OCI-LY7 (cell line): ENCODE results near the gene PRR35. TPM values are rescaled to one million over a fixed set of nuclear protein-coding genes. Genes with fewer than 3 reads are reported as not detected.

ENCODE experiments used
- BruUV-seq: library from RNA; stranded (reverse); fragments of 400-500 nt; replicated peaks from 2 replicates; lab custom pipeline; 2021; lab: Mats Ljungman, UMichigan
- CTCF ChIA-PET: fragments of 300-600 bp; sonication (Branson Sonifier 250); formaldehyde crosslinking; loops from one replicate; lab custom pipeline; 2022; ENCODE audit warnings: antibody characterized with exemption; ENCODE audit not compliant: unreplicated experiment; lab: Charles Lee
- POLR2A ChIA-PET: fragments of 300-600 bp; sonication (Branson Sonifier 250); formaldehyde crosslinking; loops from one replicate; lab custom pipeline; 2022; ENCODE audit warnings: antibody characterized with exemption; lab: Charles Lee
- DNase-seq: peaks from one replicate; pipeline ENCODE4 v3.0.0-alpha.2; 2015; ENCODE audit warnings: low spot score
- H2AFZ ChIP-seq: fragments of 200-600 bp; sonication (generic), shearing (Covaris generic); 2 replicates; pipeline ENCODE4 v1.6.1; 2014; ENCODE audit warnings: mild to moderate bottlenecking, antibody characterized with exemption, low read length, moderate library complexity
- H3K27ac ChIP-seq: fragments of 200-600 bp; sonication (generic); 2 replicates; pipeline ENCODE4 v1.5.1; 2014; ENCODE audit warnings: mixed run types, low read depth, mild to moderate bottlenecking, moderate library complexity, low read length, inconsistent platforms; ENCODE audit not compliant: poor library complexity, severe bottlenecking
- H3K36me3 ChIP-seq: fragments of 200-600 bp; sonication (generic); 2 replicates; pipeline ENCODE4 v1.6.1; 2014; ENCODE audit warnings: mild to moderate bottlenecking, antibody characterized with exemption, low read length, moderate library complexity, mixed read lengths; ENCODE audit not compliant: insufficient read depth
- H3K4me1 ChIP-seq: fragments of 200-600 bp; sonication (generic); 2 replicates; pipeline ENCODE4 v1.5.1; 2014; ENCODE audit warnings: mild to moderate bottlenecking, low read length; ENCODE audit not compliant: insufficient read depth, poor library complexity, severe bottlenecking
- H3K4me2 ChIP-seq: fragments of 200-600 bp; sonication (generic); 2 replicates; pipeline ENCODE4 v1.6.1; 2014; ENCODE audit warnings: mild to moderate bottlenecking, low read length
- H3K4me3 ChIP-seq: fragments of 200-600 bp; sonication (generic); 2 replicates; pipeline ENCODE4 v1.5.1; 2014; ENCODE audit warnings: mild to moderate bottlenecking, low read depth, low read length; ENCODE audit not compliant: poor library complexity, severe bottlenecking
- H3K79me2 ChIP-seq: fragments of 200-600 bp; sonication (generic); 2 replicates; pipeline ENCODE4 v1.6.1; 2016; ENCODE audit warnings: low read depth, mild to moderate bottlenecking, low read length, moderate library complexity, mixed read lengths; ENCODE audit not compliant: insufficient read depth
- H3K9me2 ChIP-seq: fragments of 200-600 bp; sonication (generic); 2 replicates; pipeline ENCODE4 v1.6.1; 2016; ENCODE audit warnings: mild to moderate bottlenecking, low read length, mixed read lengths; ENCODE audit not compliant: insufficient read depth
- H3K9me3 ChIP-seq: fragments of 200-600 bp; sonication (generic); 2 replicates; pipeline ENCODE4 v1.6.1; 2014; ENCODE audit warnings: mild to moderate bottlenecking, mixed run types, low read length, mixed read lengths
- H4K20me1 ChIP-seq: fragments of 200-600 bp; sonication (generic); 2 replicates; pipeline ENCODE4 v1.6.1; 2014; ENCODE audit warnings: mild to moderate bottlenecking, antibody characterized with exemption, low read length, moderate library complexity, mixed read lengths; ENCODE audit not compliant: insufficient read depth
- CTCF ChIP-seq: fragments of 200-600 bp; sonication (generic); conservative IDR thresholded peaks from 2 replicates; pipeline ENCODE4 v1.5.1; 2014; ENCODE audit warnings: mild to moderate bottlenecking, antibody characterized with exemption, low read length, moderate library complexity, mixed read lengths
- EZH2phosphoT487 ChIP-seq: fragments of 200-600 bp; sonication (generic); IDR thresholded peaks from 2 replicates; pipeline ENCODE4 v1.6.1; 2018; ENCODE audit warnings: low read depth, borderline replicate concordance, mild to moderate bottlenecking, mixed run types, antibody characterized with exemption, low read length, moderate library complexity, mixed read lengths
- intact Hi-C: fragments of 100-400 bp; cut with micrococcal nuclease; formaldehyde crosslinking; loops from one replicate; pipeline ENCODE4 v1.10.0; 2022; ENCODE audit not compliant: unreplicated experiment
- total RNA-seq, 2 experiments: library from RNA; depleted of rRNA in 1 of 2; stranded (reverse); fragments of >200 nt in 1 of 2; shearing (Covaris generic) in 1 of 2; gene quantifications; 2 replicates each; pipeline ENCODE4 v1.2.3, GENCODE V29; 2014 to 2022

The PRR35 gene
- total RNA-seq, 2 experiments from 2014 or later, result not detected

GRCh38 chr16:524274-525040 is 35.7 kb upstream of the PRR35 start:
- POLR2A ChIA-PET, result no interaction called here
- H3K36me3 ChIP-seq, result peaks cover 4% of the 10 kb centered on the region; the same call in 1 of the 2 replicates
- H3K27ac ChIP-seq, result no peak overlapping the region
- DNase-seq, result no peak
- H3K79me2 ChIP-seq, result peaks cover 18% of the 10 kb centered on the region
- intact Hi-C loops, result no loop called here
- TF ChIP-seq CTCF (no peak), EZH2phosphoT487 (no peak)
- H2AFZ ChIP-seq, result no peak overlapping the region
- no peaks in the 10 kb centered on the region for H3K9me2 ChIP-seq
- no peak overlapping the region for H3K4me3 ChIP-seq
- CTCF ChIA-PET, result no interaction called here
- no TSS peak for BruUV-seq
- no peak overlapping the region for H3K4me2 ChIP-seq
- peaks cover 22% of the 10 kb centered on the region for H3K4me1 ChIP-seq
- H3K9me3 ChIP-seq, result no peaks in the 10 kb centered on the region
- no peaks in the 10 kb centered on the region for H4K20me1 ChIP-seq

GRCh38 chr16:525123-525519 is 35.1 kb upstream of the PRR35 start:
- no peak overlapping the region for H3K27ac ChIP-seq
- H3K4me1 ChIP-seq, result peaks cover 24% of the 10 kb centered on the region
- no peak for TF ChIP-seq CTCF
- no peak for TF ChIP-seq EZH2phosphoT487
- ChIA-PET CTCF (no interaction called here), POLR2A (no interaction called here)
- H3K4me3 ChIP-seq, result no peak overlapping the region
- BruUV-seq, result no TSS peak
- peaks cover 25% of the 10 kb centered on the region for H3K79me2 ChIP-seq
- H3K9me2 ChIP-seq, result no peaks in the 10 kb centered on the region
- intact Hi-C loops, result no loop called here
- H3K36me3 ChIP-seq, result peaks cover 11% of the 10 kb centered on the region; the same call in 1 of the 2 replicates
- H2AFZ ChIP-seq, result no peak overlapping the region
- peak overlapping the region; percentile 90 for H3K4me2 ChIP-seq
- DNase-seq, result peak; percentile 11
- no peaks in the 10 kb centered on the region for H4K20me1 ChIP-seq
- no peaks in the 10 kb centered on the region for H3K9me3 ChIP-seq

- H3K4me3 ChIP-seq, result peak overlapping the region; percentile 76
- H3K4me1 ChIP-seq, result peaks cover 24% of the 10 kb centered on the region
- DNase-seq, result no peak
- H2AFZ ChIP-seq, result no peak overlapping the region
- no TSS peak for BruUV-seq
- intact Hi-C loops, result no loop called here
- ChIA-PET POLR2A (no interaction called here), CTCF (no interaction called here)
- TF ChIP-seq EZH2phosphoT487, result no peak
- TF ChIP-seq CTCF, result no peak
- H3K79me2 ChIP-seq, result peaks cover 30% of the 10 kb centered on the region
- H3K27ac ChIP-seq, result no peak overlapping the region
- peaks cover 13% of the 10 kb centered on the region; the same call in 1 of the 2 replicates for H3K36me3 ChIP-seq
- no peaks in the 10 kb centered on the region for H3K9me2 ChIP-seq
- peak overlapping the region; percentile 90 for H3K4me2 ChIP-seq
- no peaks in the 10 kb centered on the region for H3K9me3 ChIP-seq
- H4K20me1 ChIP-seq, result no peaks in the 10 kb centered on the region
Measured at GRCh38 chr16:525520-526180, 34.5 kb upstream of the PRR35 start.
